Peyer's patch (tissue), 4 donors: ENCODE data around the gene SPATC1L. TPM values are rescaled to one million over a fixed set of nuclear protein-coding genes. Genes with fewer than 3 reads are reported as not detected.

ENCODE experiments used
- DNase-seq, 3 donors: peaks; one replicate each; pipeline ENCODE4 v3.0.0-alpha.2; 2017 to 2019
- H3K27ac ChIP-seq, 4 donors: fragments of 200-600 bp; sonication (generic); one replicate each; pipeline ENCODE4 v1.5.1; 2016 to 2019
- H3K27me3 ChIP-seq, 2 donors: fragments of 200-600 bp; sonication (generic); one replicate each; pipeline ENCODE4 v1.5.1; 2019
- H3K36me3 ChIP-seq, 3 donors: fragments of 200-600 bp; sonication (generic); one replicate each; pipeline ENCODE4 v1.5.1; 2016 to 2019
- H3K4me1 ChIP-seq, 4 donors: fragments of 200-600 bp; sonication (generic); one replicate each; pipeline ENCODE4 v1.5.1; 2016 to 2019
- H3K4me3 ChIP-seq, 4 donors: fragments of 200-600 bp; sonication (generic); 1 replicate in 3 of 4; 2 replicates in 1 of 4; pipeline ENCODE4 v1.5.1; 2016 to 2019; ENCODE audit warnings: mild to moderate bottlenecking in 1 of 4
- H3K9me3 ChIP-seq, 4 donors: fragments of 200-600 bp; sonication (generic); one replicate each; pipeline ENCODE4 v1.5.1; 2016 to 2019; ENCODE audit warnings: mild to moderate bottlenecking in 1 of 4
- POLR2A ChIP-seq, 2 donors: fragments of 450-650 bp; IDR thresholded peaks; one replicate each; pipeline ENCODE4 v1.5.1; 2017; ENCODE audit warnings: antibody characterized with exemption in 2 of 2, mild to moderate bottlenecking in 2 of 2, moderate library complexity in 2 of 2
- total RNA-seq, 4 donors: library from RNA; depleted of rRNA; stranded (reverse); fragments of >200 nt; gene quantifications; one replicate each; pipeline ENCODE4 v1.1.0, GENCODE V29; 2016
- TF ChIP-seq, protein P1 (sequence below), 6 experiments: fragments of 450-650 bp in 4 of 6; fragments of 200-600 bp in 2 of 6; sonication (generic) in 1 of 6; IDR thresholded peaks; one replicate each; pipeline ENCODE4 v1.5.1; 2017 to 2019; ENCODE audit warnings: antibody characterized with exemption in 6 of 6, mild to moderate bottlenecking in 3 of 6, moderate library complexity in 1 of 6

The SPATC1L gene
- total RNA-seq, 4 donors from 2014 or later: 1.1 to 13.2 (median 2.6) TPM

DNA sequence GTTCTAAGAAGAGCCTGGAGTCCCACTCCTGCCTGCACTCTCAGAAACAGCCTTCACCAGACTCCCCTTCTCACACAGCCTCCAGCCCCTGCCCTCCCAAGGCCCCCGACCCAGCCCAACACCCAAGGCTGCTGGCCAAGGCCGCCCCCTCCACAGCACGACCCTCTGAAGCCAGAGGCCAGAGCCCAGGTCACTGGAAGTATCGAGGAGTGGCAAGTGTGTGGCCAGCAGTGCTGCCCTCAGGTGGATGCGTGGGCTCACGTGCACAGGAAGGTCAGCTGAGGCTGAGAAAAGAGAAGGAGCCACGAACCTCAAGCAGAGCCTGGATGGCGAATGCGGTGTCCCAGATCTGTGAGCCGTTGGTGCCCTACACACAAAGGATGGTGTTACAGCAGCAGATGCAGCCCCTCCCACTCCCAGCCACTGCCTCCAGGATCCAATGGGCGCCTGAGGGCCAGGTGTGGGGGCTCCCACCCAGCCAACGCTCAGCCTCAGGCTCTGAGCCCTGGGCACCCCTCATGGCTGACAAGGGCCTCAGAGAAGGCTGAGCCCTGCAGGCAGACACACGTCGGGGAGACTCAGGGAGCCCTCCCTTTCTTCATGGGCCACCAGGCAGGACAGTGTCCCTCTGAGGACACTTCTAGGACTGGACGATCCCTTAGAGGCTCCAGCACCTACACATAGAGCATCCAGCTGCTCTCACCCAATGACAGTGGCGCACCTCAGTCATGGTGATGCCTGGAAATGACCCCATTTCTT lies 26.3 kb upstream of the SPATC1L start:
- no peaks in the 10 kb centered on the region for H3K9me3 ChIP-seq
- H3K4me1 ChIP-seq: no peaks in the 10 kb centered on the region
- no peak for TF ChIP-seq POLR2A (IDR thresholded peaks at IDR 0.05)
- H3K4me3 ChIP-seq: no peak overlapping the region
- DNase-seq: peak in 1 of 3 donors; percentile 28
- no peak overlapping the region for H3K27ac ChIP-seq
- peaks cover 0 to 97% (median 0%) of the 10 kb centered on the region in 3 donors for H3K36me3 ChIP-seq
- H3K27me3 ChIP-seq: no peaks in the 10 kb centered on the region

DNA sequence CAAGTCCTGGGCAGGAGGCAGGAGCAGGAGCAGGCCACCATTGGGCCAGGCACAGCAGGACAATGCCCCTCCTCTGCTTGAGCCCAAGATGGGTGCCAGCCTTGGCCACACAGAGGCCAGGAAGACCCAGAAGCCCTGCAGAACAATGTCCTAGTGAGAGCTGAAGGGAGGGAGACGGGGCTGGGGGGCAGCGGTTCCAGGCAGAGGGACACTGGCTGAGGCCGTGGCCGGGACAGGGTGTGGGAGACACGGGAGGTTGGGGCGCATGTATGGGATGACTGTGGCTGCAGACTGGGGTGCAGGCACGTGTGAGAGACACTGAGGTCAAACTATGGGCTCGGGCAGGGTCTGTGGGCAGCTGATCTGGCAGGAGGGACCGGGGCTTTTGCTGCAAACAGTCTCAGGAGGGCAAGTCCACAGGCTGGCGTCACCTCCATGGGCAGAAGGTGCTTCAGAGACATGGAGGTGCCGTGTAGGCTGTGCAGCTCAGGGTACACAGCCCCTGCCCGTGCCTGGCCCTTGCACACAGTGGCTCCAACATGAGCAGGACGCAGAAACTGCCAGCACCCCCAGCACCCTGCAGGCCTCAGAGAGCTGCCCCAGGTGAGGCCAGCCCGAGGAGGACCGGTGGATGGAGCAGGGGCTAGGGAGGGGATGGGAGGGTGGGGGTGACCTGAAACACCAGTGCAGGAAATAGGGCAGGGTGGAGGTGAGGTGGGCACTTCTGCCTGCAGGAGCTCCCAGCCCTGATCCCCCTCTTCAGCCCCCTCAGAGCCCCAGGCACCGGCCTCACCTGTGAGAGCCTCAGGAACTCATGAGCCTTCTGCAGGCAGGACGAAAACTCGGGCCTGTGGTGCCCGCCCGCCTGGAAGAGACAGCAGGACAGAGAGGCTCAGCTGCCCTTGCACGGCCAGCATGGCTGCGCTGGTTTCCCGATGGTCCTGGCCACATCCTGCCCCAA lies 24.8 kb upstream of the SPATC1L start:
- Histone ChIP-seq H3K4me3 (no peak overlapping the region), H3K4me1 (no peaks in the 10 kb centered on the region), H3K27me3 (no peaks in the 10 kb centered on the region), H3K27ac (no peak overlapping the region), H3K36me3 (peaks cover 0 to 97% (median 0%) of the 10 kb centered on the region in 3 donors), H3K9me3 (no peaks in the 10 kb centered on the region)
- TF ChIP-seq, protein P1, sequence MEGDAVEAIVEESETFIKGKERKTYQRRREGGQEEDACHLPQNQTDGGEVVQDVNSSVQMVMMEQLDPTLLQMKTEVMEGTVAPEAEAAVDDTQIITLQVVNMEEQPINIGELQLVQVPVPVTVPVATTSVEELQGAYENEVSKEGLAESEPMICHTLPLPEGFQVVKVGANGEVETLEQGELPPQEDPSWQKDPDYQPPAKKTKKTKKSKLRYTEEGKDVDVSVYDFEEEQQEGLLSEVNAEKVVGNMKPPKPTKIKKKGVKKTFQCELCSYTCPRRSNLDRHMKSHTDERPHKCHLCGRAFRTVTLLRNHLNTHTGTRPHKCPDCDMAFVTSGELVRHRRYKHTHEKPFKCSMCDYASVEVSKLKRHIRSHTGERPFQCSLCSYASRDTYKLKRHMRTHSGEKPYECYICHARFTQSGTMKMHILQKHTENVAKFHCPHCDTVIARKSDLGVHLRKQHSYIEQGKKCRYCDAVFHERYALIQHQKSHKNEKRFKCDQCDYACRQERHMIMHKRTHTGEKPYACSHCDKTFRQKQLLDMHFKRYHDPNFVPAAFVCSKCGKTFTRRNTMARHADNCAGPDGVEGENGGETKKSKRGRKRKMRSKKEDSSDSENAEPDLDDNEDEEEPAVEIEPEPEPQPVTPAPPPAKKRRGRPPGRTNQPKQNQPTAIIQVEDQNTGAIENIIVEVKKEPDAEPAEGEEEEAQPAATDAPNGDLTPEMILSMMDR (IDR thresholded peaks at IDR 0.05): no peak
- no peak for TF ChIP-seq POLR2A (IDR thresholded peaks at IDR 0.05)
- peak in 1 of 3 donors; percentile 37 for DNase-seq

DNA sequence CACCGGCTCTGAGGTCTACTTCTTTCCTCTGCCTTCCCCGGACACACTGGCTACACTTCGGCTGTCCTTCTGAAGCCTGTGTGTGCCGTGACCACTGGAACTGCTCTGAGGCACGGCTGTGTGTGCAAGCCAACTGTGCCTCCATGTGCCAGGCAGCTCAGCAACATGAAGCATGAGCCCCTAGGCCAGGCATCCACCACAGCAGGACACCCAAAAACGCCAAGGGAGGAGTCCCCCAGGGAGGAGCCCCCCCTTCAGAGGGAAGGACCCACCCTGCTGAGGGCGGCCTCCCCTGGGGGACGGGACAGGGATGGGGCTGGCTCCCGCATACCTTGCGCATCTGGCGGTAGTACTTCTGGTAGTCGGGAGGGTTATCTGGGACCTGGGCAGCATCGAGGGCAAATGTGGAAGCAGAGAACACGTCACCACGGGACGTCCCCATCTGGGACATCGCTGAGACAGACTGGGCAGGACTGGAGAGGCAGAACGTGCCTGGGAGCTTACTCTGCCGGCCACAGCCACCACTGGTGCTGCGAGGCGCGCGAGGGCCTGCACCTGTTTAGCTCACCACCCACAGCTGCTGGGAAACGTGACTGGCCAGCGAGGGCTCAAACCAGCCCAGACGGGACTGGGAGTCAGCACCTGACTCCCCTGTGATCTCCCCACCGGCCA lies 23.8 kb upstream of the SPATC1L start:
- Histone ChIP-seq H3K9me3 (no peaks in the 10 kb centered on the region), H3K27ac (no peak overlapping the region), H3K36me3 (peaks cover 0 to 97% (median 0%) of the 10 kb centered on the region in 3 donors), H3K27me3 (no peaks in the 10 kb centered on the region), H3K4me1 (no peaks in the 10 kb centered on the region), H3K4me3 (no peak overlapping the region)
- TF ChIP-seq, protein P1 (IDR thresholded peaks at IDR 0.05): no peak
- no peak for TF ChIP-seq POLR2A (IDR thresholded peaks at IDR 0.05)
- DNase-seq: peak in 1 of 3 donors; percentile 45

DNA sequence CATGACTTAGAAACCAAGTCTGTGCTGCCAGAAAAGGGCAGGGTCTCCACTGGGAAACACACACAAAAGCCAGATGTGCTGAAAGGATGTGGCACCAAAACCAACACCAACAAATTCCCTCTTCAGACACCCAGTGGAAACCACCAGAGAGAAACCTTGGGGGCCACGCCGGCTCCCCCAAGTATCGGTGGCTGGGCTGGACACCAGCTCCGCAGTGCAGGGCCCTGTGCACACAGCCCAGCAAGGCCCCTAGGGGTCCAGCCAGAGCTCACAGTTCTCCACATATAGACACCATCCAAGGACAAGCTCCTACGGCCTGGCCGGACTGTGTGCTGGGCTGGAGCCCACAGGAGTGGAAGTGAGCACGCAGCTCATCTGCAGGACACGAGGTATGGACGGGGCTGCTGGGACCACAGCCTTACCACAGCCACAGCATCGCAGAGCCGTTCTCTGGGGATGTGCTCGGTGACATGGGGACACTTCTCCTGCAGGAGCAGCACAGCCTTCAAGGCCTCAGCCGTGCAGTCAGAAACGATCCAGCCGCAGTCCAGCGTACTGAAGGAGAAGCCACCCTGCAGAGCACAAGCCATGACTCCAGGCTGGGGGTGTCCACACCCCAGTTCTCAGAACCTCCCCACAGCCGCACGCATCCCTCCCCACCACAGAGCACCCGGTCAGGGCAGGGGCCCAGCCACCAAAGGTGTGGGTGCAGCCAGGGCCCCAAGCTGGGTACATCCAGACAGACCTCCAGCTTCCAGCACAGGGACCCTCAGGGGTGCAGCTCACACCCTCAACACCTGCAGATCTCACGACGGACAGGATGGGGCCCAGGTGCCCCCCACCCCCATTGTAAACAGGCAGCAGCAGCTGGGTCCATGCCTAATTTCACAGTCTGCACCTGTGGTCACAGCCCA lies 23.0 kb upstream of the SPATC1L start:
- no peak overlapping the region for H3K4me3 ChIP-seq
- H3K36me3 ChIP-seq: peaks cover 0 to 97% (median 0%) of the 10 kb centered on the region in 3 donors
- no peak overlapping the region for H3K27ac ChIP-seq
- H3K4me1 ChIP-seq: no peaks in the 10 kb centered on the region
- no peaks in the 10 kb centered on the region for H3K27me3 ChIP-seq
- no peaks in the 10 kb centered on the region for H3K9me3 ChIP-seq
- TF ChIP-seq, protein P1 (IDR thresholded peaks at IDR 0.05): no peak
- DNase-seq: peak in 1 of 3 donors; percentile 33

DNA sequence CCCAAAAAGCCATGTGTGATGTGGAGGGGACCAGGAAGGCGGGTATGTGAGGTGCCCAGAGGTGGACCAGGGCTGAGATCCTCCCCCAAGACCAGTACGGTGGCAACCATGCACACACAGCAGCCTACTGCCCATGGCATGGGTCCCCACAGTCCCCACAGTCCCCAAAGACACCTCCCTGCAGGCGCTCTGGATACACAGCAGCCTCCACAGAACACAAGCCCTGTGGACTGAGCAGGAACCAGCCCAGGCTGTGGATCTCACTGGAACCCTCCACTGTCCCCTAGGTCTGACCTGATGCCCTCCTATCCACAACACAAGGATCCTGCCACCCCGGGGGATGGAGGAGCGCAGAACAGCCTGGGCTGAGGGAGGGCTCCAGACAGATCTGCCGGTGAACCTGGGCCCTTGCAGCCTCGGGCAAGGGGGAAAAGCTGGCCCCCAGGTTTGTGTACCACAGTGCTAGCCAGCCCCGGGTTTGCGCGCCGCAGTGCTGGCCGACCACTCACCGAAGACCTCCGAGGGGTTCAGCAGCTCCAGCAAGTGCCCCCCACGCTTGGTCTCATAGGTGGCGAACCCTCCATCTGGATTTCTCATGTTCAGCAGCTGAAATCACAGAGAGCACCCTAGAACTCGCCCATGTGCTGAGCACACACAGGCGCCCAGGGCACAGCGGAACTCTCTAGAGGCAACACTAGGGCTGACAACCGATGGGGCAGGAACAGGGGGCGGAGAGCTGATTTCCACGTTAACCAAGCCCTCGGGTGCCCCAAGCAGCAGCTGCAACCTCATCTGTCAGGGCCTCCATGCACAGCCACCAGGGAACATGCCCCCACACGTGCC lies 22.1 kb upstream of the SPATC1L start:
- H3K36me3 ChIP-seq: peaks cover 0 to 88% (median 0%) of the 10 kb centered on the region in 3 donors
- H3K4me3 ChIP-seq: no peak overlapping the region
- no peaks in the 10 kb centered on the region for H3K27me3 ChIP-seq
- peak in 1 of 3 donors; percentile 35 for DNase-seq
- no peaks in the 10 kb centered on the region for H3K9me3 ChIP-seq
- no peak overlapping the region for H3K27ac ChIP-seq
- TF ChIP-seq, protein P1 (IDR thresholded peaks at IDR 0.05): no peak
- no peaks in the 10 kb centered on the region for H3K4me1 ChIP-seq
